GM21447 (cell line): ENCODE results near the gene NOS1AP.
"Not testable (repeated sequence)": the region's sequence is repeated elsewhere in the genome, so short reads cannot be mapped to it uniquely, and the experiment has no call there.

Source experiments
- ATAC-seq: cut with Tn5 transposase; IDR thresholded peaks from one replicate; pipeline ENCODE4 v1.9.1; 2021; ENCODE audit not compliant: unreplicated experiment

The NOS1AP gene

GRCh38 chr1:162324396-162324795, 254.9 kb downstream of the NOS1AP start:
- ATAC-seq = no peak

- no peak for ATAC-seq
Measured at GRCh38 chr1:162326559-162326958, 257.1 kb downstream of the NOS1AP start.

GRCh38 chr1:162327144-162327787, 257.8 kb downstream of the NOS1AP start:
- no peak for ATAC-seq

DNA sequence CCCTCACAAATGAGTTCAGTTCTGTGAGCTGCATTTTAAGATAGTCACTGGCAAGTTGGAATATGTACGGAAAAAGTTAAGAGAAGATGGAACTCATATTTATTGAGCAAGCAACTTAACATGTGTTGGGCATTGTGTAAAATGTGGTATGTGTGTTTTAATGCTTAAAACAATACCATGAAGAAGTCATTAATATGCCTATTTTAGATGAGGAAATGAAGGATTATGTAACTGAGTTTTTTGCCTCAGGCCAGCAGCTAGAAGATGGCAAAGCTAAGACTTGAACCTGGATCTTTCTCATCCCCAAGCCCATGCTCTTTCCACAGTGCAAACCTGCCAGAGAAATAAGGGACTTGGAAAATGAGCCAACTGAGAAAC, 258.3 kb downstream of the NOS1AP start:
- ATAC-seq = no peak

DNA sequence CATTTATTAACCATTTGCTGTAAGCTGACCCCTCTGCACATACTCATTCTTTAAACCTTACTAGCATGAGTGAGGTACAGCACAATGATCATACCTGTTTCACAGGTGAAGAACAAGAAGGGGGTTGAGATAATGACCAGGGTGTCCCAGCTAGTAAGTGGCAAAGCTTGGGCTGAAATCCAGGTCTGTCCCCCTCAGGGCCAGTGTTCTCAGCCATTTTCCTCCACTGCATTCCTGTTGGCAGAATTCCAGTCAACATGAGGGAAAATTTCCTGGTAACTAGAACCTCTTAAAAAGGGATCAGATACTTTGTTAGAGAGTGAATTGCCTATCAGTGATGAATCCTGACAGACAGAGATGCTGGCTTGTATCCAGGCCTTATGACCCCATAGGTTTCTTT, 259.0 kb downstream of the NOS1AP start:
- no peak for ATAC-seq

GRCh38 chr1:162329826-162330225, 260.3 kb downstream of the NOS1AP start:
- no peak for ATAC-seq

GRCh38 chr1:162333991-162334390, 264.5 kb downstream of the NOS1AP start:
- ATAC-seq = no peak

DNA sequence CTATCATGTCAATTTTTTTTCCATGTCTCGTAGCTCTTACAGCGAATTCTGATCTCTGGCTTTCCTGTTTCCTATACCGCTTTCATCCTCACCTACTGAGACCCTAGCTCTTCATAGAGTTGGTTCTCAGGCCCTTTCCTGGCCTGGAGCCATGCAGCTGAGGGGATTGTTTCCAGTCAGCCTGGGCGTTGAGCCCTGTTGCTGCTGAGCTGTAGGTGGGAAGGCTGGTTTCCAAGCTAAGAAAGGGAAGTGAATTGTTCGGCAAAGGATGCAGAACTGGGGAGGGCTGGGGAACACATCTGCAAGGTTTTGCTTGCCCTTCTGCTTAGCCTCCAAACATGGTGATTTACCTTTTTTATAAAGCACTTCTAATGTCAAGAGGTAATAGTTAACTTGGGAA, 265.6 kb downstream of the NOS1AP start:
- no peak for ATAC-seq

- ATAC-seq = no peak
Measured at GRCh38 chr1:162336621-162337285, 267.3 kb downstream of the NOS1AP start.

GRCh38 chr1:162342452-162342983, 273.0 kb downstream of the NOS1AP start:
- ATAC-seq = no peak

DNA sequence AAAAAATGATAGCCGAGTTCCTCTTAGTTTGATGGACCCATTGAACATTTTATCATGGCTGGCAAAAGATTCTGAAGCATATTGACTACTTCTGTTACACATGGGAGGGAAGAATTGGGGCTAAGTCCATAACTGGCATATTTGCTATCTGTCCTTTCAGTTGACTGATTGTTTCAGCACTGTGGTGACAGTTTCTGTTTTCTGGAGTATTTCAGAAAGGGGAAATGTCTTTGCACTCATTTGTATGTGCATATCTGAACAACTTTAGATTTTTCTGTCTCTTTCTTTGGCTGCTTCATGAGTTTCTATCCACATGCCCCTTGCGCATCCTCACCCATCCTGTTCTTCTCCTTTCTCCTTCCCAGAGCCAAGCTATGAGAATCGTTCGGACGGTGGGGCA, 274.0 kb downstream of the NOS1AP start:
- ATAC-seq = no peak

DNA sequence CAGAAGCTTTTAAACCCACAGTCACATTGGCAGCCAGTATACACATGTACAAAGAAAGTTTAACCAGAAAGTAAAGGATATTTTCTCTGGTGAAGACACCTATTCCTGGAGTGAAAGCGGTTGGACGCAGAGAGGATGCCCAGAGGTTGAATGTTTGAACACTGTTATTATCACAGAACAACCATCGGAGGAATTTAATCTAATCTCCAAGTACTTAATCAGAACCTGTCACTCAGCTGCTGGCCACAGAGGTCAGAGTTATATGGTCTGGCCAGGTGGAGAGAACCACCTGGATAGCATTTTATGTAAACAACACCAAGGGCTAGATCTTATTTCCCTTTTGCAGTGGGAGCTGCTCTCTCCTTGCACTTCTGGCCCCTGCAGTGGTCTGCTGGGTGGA, 277.8 kb downstream of the NOS1AP start:
- ATAC-seq = no peak

- ATAC-seq = no peak
Measured at GRCh38 chr1:162349635-162350330, 280.3 kb downstream of the NOS1AP start.

DNA sequence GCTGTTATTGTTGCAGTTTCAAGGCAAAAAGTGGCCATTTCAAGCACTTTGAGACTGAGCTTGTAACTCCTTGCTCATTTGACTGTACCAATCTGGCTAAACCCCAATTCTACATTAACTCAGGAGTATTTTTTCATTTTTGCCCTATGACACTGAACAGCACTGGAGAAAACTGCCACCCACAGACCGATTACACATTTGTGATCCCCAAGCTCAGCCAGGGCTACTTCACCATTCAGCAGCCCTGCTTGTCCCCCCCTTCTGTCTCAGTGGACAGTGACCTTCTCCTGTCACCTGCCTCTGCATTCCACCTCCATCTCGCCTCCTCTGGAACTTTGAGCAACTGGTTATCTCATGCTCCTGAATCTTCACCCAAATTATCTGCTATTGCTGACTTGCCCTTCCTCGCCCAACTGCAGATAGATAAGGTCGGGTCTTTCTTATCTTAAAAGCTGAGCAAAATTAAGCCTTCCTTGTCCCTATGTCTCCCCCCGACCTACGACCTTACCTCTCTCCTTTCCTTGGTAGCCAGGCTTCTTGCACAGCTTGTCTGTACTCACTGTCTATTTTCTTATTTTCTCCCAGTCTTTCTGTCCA, 281.9 kb downstream of the NOS1AP start:
- no peak for ATAC-seq

DNA sequence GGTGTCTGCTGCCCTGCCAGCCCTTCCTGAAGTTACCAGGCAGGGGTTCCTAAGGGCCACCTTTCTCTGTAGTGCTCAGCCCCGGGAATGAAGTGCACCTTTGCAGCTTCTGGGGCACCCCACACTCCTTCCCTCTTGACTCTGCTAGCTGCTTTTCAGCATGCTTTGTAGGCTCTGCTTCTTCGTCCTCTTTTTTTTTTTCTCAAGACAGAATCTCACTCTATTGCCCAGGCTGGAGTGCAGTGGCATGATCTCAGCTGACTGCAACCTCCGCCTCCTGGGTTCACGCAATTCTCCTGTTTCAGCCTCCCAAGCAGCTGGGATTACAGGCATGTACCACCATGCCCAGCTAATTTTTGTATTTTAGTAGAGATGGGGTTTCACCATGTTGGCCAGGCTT, 282.4 kb downstream of the NOS1AP start:
- ATAC-seq = not testable (repeated sequence)

DNA sequence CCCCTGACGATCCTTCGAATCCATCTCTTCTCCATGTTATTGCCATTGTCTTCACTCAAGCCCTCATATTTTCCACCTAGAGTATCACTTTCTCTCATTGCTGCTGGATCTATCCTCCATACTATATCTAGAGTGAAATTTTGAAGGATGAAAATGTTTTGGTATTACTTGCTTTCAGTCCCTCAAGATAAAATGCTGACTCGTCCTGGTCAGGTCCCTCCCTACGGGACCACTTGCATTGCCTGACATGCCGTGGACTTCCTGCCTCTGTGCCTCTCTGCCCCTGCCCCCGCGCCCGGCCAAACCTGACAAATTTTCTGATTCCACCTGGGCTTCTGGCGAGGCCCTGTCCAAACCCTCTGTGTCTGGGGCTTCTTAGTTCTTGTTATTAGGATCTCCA, 283.6 kb downstream of the NOS1AP start:
- no peak for ATAC-seq

GRCh38 chr1:162353702-162354101, 284.2 kb downstream of the NOS1AP start:
- no peak for ATAC-seq

GRCh38 chr1:162357681-162358266, 288.3 kb downstream of the NOS1AP start:
- no peak for ATAC-seq

DNA sequence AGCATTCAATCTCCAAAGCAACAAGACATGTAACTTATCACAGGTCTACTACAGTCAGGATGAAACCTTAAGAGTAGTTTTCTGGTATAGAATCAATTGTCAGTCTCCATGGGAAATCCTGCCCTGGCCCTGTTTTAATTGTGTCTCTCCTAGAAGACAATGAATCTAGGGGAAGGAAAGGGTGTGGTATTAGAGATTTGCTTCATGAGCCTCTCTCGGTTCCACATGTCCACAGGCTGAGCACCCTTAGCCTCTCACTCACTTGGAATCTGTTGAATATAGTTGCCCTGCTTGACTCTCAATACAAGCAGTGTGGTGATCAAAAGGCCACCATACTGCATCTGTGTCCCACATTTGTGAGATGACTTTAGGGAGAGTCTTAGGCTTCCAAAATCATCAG, 289.4 kb downstream of the NOS1AP start:
- no peak for ATAC-seq

- no peak for ATAC-seq
Measured at GRCh38 chr1:162359523-162360236, 290.2 kb downstream of the NOS1AP start.
